ENCODE data around the gene ANAPC13. TPM values are rescaled to one million over a fixed set of nuclear protein-coding genes. Genes with fewer than 3 reads are reported as not detected.

The ANAPC13 gene
- total RNA-seq, 1 experiment from 2014 or later, result 35.7 TPM

DNA sequence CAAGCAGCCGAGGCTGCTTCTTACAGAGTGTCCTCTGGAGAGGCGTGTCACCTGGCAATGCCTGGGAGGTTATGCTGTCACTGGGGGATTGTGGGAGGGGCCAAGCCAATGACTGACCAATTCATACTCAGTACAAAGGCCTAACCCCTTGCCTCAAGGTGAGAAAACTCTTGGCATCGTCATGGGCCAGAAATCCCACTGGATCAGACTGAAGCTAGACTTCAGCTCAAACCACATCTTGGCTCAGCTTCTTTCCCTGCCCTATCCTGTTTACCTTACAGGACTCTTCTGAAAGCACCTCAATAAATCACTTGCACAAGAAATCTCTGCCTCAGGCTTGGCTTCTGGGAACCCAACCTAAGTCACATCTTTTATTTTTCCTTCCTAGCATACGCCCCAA, 9.5 kb downstream of the ANAPC13 start:
- ChIA-PET POLR2A (no interaction called here), RAD21 (ENCODE audit: low non-redundant PET in 1 of 2, low total read pairs in 2 of 2, uncharacterized antibody in 2 of 2, unreplicated experiment in 2 of 2) (no interaction called here), CTCF (interaction anchor here (6.0 kb wide), 1 partner anchor 168 kb away, joined by 71 read pairs; no protein-coding TSS in a partner anchor)
- no peaks in the 10 kb centered on the region for H3K9me3 ChIP-seq (ENCODE audit: control insufficient read depth in 1 of 2, insufficient read depth in 1 of 2, low read depth in 1 of 2, low read length in 2 of 2)
- DNase-seq (ENCODE audit: low read depth, low spot score) (no peak), ATAC-seq (no peak)
- no peak overlapping the region for H3K4me2 ChIP-seq (ENCODE audit: low read length)
- H3K27me3 ChIP-seq (ENCODE audit: insufficient read depth, low read length), result no peaks in the 10 kb centered on the region
- TF ChIP-seq ZFX (IDR thresholded peaks at IDR 0.05) (no peak), TCF7L2 (IDR thresholded peaks at IDR 0.05; ENCODE audit: borderline replicate concordance, extremely low read depth, insufficient read depth, insufficient read length) (no peak), SRF (IDR thresholded peaks at IDR 0.05; ENCODE audit: low read depth) (no peak), POLR2AphosphoS5 (IDR thresholded peaks at IDR 0.05; ENCODE audit: low read depth, low read length) (no peak), RAD21 (IDR thresholded peaks at IDR 0.05; ENCODE audit: low read depth) (no peak), ZNF274 (IDR thresholded peaks at IDR 0.05; ENCODE audit: low read depth, low read length) (no peak), POLR2A (IDR thresholded peaks at IDR 0.05; ENCODE audit: borderline replicate concordance, extremely low read depth, insufficient read depth, insufficient read length) (no peak), JUND (IDR thresholded peaks at IDR 0.05) (no peak)
- TF ChIP-seq, protein P1, sequence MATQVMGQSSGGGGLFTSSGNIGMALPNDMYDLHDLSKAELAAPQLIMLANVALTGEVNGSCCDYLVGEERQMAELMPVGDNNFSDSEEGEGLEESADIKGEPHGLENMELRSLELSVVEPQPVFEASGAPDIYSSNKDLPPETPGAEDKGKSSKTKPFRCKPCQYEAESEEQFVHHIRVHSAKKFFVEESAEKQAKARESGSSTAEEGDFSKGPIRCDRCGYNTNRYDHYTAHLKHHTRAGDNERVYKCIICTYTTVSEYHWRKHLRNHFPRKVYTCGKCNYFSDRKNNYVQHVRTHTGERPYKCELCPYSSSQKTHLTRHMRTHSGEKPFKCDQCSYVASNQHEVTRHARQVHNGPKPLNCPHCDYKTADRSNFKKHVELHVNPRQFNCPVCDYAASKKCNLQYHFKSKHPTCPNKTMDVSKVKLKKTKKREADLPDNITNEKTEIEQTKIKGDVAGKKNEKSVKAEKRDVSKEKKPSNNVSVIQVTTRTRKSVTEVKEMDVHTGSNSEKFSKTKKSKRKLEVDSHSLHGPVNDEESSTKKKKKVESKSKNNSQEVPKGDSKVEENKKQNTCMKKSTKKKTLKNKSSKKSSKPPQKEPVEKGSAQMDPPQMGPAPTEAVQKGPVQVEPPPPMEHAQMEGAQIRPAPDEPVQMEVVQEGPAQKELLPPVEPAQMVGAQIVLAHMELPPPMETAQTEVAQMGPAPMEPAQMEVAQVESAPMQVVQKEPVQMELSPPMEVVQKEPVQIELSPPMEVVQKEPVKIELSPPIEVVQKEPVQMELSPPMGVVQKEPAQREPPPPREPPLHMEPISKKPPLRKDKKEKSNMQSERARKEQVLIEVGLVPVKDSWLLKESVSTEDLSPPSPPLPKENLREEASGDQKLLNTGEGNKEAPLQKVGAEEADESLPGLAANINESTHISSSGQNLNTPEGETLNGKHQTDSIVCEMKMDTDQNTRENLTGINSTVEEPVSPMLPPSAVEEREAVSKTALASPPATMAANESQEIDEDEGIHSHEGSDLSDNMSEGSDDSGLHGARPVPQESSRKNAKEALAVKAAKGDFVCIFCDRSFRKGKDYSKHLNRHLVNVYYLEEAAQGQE (IDR thresholded peaks at IDR 0.05; ENCODE audit: low read depth), result no peak
- H3K9ac ChIP-seq (ENCODE audit: low read length), result no peak overlapping the region
- peaks cover 3 to 16% of the 10 kb centered on the region in 2 experiments; a peak in 3 of 4 replicates for H3K4me1 ChIP-seq (ENCODE audit: control insufficient read depth in 1 of 2, insufficient read depth in 2 of 2, low read length in 2 of 2)
- intact Hi-C loops (cut with micrococcal nuclease), result loop anchor here (10.0 kb wide), 1 partner anchor 662 kb away; no protein-coding TSS in a partner anchor
- no peaks in the 10 kb centered on the region for H4K20me1 ChIP-seq (ENCODE audit: insufficient read depth)
- no peak overlapping the region for H3K4me3 ChIP-seq (replicated peaks in 1 of 2; ENCODE audit: low read depth in 1 of 2, low read length in 2 of 2)
- no peak overlapping the region for H2AFZ ChIP-seq (ENCODE audit: low read depth, low read length, poor library complexity, severe bottlenecking)
- BruUV-seq (replicated peaks), result no TSS peak
- H3K9me2 ChIP-seq (ENCODE audit: insufficient read depth), result no peaks in the 10 kb centered on the region
- no peak overlapping the region for H3K27ac ChIP-seq (ENCODE audit: low read depth, low read length)
- H3K79me2 ChIP-seq (ENCODE audit: insufficient read depth, low read length), result no peaks in the 10 kb centered on the region
- H3K36me3 ChIP-seq (ENCODE audit: control insufficient read depth in 1 of 2, insufficient read depth in 2 of 2, low read length in 2 of 2), result peaks cover 27 to 36% of the 10 kb centered on the region in 2 experiments; a peak in 3 of 4 replicates

All from HCT116 (cell line).